ENCODE results near the gene USH2A.

Gene USH2A

GRCh38 chr1:216216305-216216704 is 206.9 kb downstream of the USH2A start:
- no peak for TF ChIP-seq CTCF (IDR thresholded peaks at IDR 0.05)

- TF ChIP-seq CTCF (IDR thresholded peaks at IDR 0.05), result no peak
Measured at GRCh38 chr1:216215169-216215568, 208.1 kb downstream of the USH2A start.

GRCh38 chr1:216212826-216213225 is 210.4 kb downstream of the USH2A start:
- no peak for TF ChIP-seq CTCF (IDR thresholded peaks at IDR 0.05)

DNA sequence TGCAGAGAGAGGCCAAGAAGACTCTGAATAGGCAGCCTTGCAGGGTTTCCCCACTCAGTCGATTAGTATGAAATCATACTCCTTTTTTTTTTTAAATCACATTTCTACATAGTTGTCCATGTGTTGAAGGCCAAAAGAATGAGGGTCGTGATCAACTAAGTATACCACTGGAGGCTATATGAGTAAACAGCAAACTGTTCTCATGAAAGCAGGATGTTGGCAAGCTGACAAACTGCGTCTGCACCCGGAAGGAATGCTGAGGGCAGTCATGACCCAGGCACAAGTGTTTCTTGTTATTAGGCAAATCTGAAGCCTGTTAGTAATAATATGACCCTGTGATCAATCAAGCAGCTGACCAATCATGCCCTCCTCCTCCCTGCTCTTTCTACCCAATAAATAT is 213.2 kb downstream of the USH2A start:
- no peak for TF ChIP-seq CTCF (IDR thresholded peaks at IDR 0.05)

GRCh38 chr1:216209125-216209524 is 214.1 kb downstream of the USH2A start:
- no peak for TF ChIP-seq CTCF (IDR thresholded peaks at IDR 0.05)

DNA sequence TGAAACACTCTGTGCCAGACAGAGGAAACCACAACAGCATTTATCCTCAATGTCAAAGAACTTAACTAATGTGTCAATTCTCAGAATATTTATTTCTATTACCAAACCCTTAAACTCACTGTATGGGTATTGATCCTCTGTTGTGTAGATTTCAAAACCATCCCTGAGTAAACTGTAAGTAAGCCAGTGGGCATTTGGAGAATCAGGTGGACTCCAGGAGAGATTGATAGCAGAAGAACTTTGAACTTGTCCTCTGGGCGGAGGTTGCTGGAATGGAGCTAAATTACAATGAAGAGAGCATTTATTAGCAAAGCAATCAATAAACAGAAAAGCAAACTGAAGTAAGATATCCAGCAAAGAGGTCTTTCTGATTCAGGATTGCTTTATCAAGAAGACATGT is 216.1 kb downstream of the USH2A start:
- no peak for TF ChIP-seq CTCF (IDR thresholded peaks at IDR 0.05)

- no peak for TF ChIP-seq CTCF (IDR thresholded peaks at IDR 0.05)
Measured at GRCh38 chr1:216205176-216205575, 218.1 kb downstream of the USH2A start.

- no peak for TF ChIP-seq CTCF (IDR thresholded peaks at IDR 0.05)
Measured at GRCh38 chr1:216201946-216202345, 221.3 kb downstream of the USH2A start.

Data from LNCAP (cell line).